HepG2 (cell line): Measurements from ENCODE around the gene JPH4. TPM values are rescaled to one million over a fixed set of nuclear protein-coding genes. Genes with fewer than 3 reads are reported as not detected.

Source experiments
- ATRX ChIP-seq: sonication (generic); formaldehyde crosslinking; IDR thresholded peaks from 2 replicates; pipeline ENCODE4 v1.4.0; 2020; ENCODE audit warnings: missing genetic modification reagents, borderline replicate concordance
- BCL6 ChIP-seq: IDR thresholded peaks from 2 replicates; pipeline ENCODE4 v1.6.1; 2016; ENCODE audit warnings: missing genetic modification reagents, missing compliant biosample characterization
- CCDC6 ChIP-seq: sonication (generic); formaldehyde crosslinking; IDR thresholded peaks from 2 replicates; pipeline ENCODE4 v1.8.1; 2022; ENCODE audit warnings: mild to moderate bottlenecking, missing genetic modification reagents, moderate library complexity
- FOXO1 ChIP-seq: sonication (generic); formaldehyde crosslinking; IDR thresholded peaks from 2 replicates; pipeline ENCODE4 v1.4.0; 2020; ENCODE audit warnings: missing genetic modification reagents
- HDAC2 ChIP-seq: sonication (generic); formaldehyde crosslinking; IDR thresholded peaks from 2 replicates; pipeline ENCODE4 v1.4.0; 2020; ENCODE audit warnings: missing genetic modification reagents
- MBD4 ChIP-seq: IDR thresholded peaks from 2 replicates; pipeline ENCODE4 v1.6.1; 2012; ENCODE audit warnings: low read length, inconsistent platforms, borderline replicate concordance
- NR2C2 ChIP-seq: sonication (generic); formaldehyde crosslinking; IDR thresholded peaks from 2 replicates; pipeline ENCODE4 v1.4.0; 2020; ENCODE audit warnings: missing genetic modification reagents, mild to moderate bottlenecking, moderate library complexity, borderline replicate concordance
- RFX3 ChIP-seq: IDR thresholded peaks from 2 replicates; pipeline ENCODE4 v1.6.1; 2016; ENCODE audit warnings: missing biosample characterization, missing genetic modification reagents
- SPEN ChIP-seq: sonication (generic); formaldehyde crosslinking; IDR thresholded peaks from 2 replicates; pipeline ENCODE4 v1.5.1; 2020; ENCODE audit warnings: low read depth, mild to moderate bottlenecking, missing genetic modification reagents
- ZMYM4 ChIP-seq: sonication (generic); formaldehyde crosslinking; IDR thresholded peaks from 2 replicates; pipeline ENCODE4 v1.8.1; 2023; ENCODE audit warnings: mild to moderate bottlenecking, missing genetic modification reagents
- ZNF143 ChIP-seq: sonication (generic); formaldehyde crosslinking; IDR thresholded peaks from 2 replicates; pipeline ENCODE4 v1.4.0; 2020; ENCODE audit warnings: missing genetic modification reagents
- ZNF331 ChIP-seq: sonication (generic); formaldehyde crosslinking; IDR thresholded peaks from 2 replicates; pipeline ENCODE4 v1.4.0; 2020; ENCODE audit warnings: missing genetic modification reagents
- ZNF644 ChIP-seq: IDR thresholded peaks from 2 replicates; pipeline ENCODE4 v1.6.1; 2016; ENCODE audit warnings: low read depth
- polyA plus RNA-seq, 8 experiments: library from polyadenylated mRNA; depleted of rRNA in 3 of 8; stranded (reverse) in 7 of 8; unstranded in 1 of 8; fragments of >200 nt; fragmentation: Illumina TruSeq in 4 of 8; extraction: Trizol in 4 of 8; gene quantifications; 2 replicates each; pipeline versions ENCODE4 v1.2.1 to v1.2.3, GENCODE V29; 2011 to 2016; ENCODE audit warnings: low read depth in 4 of 8, missing spikeins in 1 of 8, mixed read lengths in 1 of 8; ENCODE audit not compliant: insufficient read depth in 1 of 8
- total RNA-seq, 5 experiments: library from RNA; depleted of rRNA; stranded (reverse); fragments of >200 nt; fragmentation: Illumina TruSeq; extraction: Trizol; gene quantifications; 2 replicates each; pipeline ENCODE4 v1.2.3, GENCODE V29; 2016; ENCODE audit warnings: low read depth in 1 of 5
- TF ChIP-seq, protein P1 (sequence below): sonication (generic); formaldehyde crosslinking; IDR thresholded peaks from 2 replicates; pipeline ENCODE4 v1.4.0; 2020; ENCODE audit warnings: low read depth, missing genetic modification reagents

JPH4 gene
- total and polyA plus RNA-seq, 2 of the 13 experiments (the other 11 are each of a cell fraction or from before 2014, with no cell fraction given), result 0.08 to 0.22 TPM

GRCh38 chr14:23545740-23546365, 32.7 kb downstream of the JPH4 start (continued):
- TF ChIP-seq HDAC2 (CRISPR knock-in tag), result 0 out of 2 replicates have a peak, but pooled peaks have one; percentile 33
- 0 out of 2 replicates have a peak, but pooled peaks have one; percentile 20 for TF ChIP-seq BCL6 (CRISPR knock-in tag)
- 0 out of 2 replicates have a peak, but pooled peaks have one; percentile 18 for TF ChIP-seq ZNF143 (CRISPR knock-in tag)
- peak; percentile 16; the same call in 1 of the 2 replicates for TF ChIP-seq ZNF331
- 0 out of 2 replicates have a peak, but pooled peaks have one; percentile 44 for TF ChIP-seq ZMYM4 (CRISPR knock-in tag)
- TF ChIP-seq NR2C2 (CRISPR knock-in tag), result no peak
- TF ChIP-seq, protein P1, sequence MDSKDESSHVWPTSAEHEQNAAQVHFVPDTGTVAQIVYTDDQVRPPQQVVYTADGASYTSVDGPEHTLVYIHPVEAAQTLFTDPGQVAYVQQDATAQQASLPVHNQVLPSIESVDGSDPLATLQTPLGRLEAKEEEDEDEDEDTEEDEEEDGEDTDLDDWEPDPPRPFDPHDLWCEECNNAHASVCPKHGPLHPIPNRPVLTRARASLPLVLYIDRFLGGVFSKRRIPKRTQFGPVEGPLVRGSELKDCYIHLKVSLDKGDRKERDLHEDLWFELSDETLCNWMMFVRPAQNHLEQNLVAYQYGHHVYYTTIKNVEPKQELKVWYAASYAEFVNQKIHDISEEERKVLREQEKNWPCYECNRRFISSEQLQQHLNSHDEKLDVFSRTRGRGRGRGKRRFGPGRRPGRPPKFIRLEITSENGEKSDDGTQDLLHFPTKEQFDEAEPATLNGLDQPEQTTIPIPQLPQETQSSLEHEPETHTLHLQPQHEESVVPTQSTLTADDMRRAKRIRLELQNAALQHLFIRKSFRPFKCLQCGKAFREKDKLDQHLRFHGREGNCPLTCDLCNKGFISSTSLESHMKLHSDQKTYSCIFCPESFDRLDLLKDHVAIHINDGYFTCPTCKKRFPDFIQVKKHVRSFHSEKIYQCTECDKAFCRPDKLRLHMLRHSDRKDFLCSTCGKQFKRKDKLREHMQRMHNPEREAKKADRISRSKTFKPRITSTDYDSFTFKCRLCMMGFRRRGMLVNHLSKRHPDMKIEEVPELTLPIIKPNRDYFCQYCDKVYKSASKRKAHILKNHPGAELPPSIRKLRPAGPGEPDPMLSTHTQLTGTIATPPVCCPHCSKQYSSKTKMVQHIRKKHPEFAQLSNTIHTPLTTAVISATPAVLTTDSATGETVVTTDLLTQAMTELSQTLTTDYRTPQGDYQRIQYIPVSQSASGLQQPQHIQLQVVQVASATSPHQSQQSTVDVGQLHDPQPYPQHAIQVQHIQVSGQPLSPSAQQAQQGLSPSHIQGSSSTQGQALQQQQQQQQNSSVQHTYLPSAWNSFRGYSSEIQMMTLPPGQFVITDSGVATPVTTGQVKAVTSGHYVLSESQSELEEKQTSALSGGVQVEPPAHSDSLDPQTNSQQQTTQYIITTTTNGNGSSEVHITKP (CRISPR knock-in tag), result 0 out of 2 replicates have a peak, but pooled peaks have one; percentile 13
- 0 out of 2 replicates have a peak, but pooled peaks have one; percentile 30 for TF ChIP-seq SPEN (CRISPR knock-in tag)
- TF ChIP-seq MBD4, result no peak
- TF ChIP-seq ATRX (CRISPR knock-in tag), result 0 out of 2 replicates have a peak, but pooled peaks have one; percentile 19
- no peak for TF ChIP-seq CCDC6 (CRISPR knock-in tag)
- TF ChIP-seq ZNF644 (CRISPR knock-in tag), result 0 out of 2 replicates have a peak, but pooled peaks have one; percentile 48
- no peak for TF ChIP-seq RFX3 (CRISPR knock-in tag)
- TF ChIP-seq FOXO1 (CRISPR knock-in tag), result no peak
